NCI-H510A treated with DMSO at 0.1 percent for 48 hours (cell line): ENCODE measurements around the gene ROBO1.
"Not testable (repeated sequence)": the region's sequence is repeated elsewhere in the genome, so short reads cannot be mapped to it uniquely, and the experiment has no call there.

Experiments used
- DNase-seq: peaks from one replicate; lab custom pipeline; 2025; lab: John Stamatoyannopoulos, UW

The ROBO1 gene

DNA sequence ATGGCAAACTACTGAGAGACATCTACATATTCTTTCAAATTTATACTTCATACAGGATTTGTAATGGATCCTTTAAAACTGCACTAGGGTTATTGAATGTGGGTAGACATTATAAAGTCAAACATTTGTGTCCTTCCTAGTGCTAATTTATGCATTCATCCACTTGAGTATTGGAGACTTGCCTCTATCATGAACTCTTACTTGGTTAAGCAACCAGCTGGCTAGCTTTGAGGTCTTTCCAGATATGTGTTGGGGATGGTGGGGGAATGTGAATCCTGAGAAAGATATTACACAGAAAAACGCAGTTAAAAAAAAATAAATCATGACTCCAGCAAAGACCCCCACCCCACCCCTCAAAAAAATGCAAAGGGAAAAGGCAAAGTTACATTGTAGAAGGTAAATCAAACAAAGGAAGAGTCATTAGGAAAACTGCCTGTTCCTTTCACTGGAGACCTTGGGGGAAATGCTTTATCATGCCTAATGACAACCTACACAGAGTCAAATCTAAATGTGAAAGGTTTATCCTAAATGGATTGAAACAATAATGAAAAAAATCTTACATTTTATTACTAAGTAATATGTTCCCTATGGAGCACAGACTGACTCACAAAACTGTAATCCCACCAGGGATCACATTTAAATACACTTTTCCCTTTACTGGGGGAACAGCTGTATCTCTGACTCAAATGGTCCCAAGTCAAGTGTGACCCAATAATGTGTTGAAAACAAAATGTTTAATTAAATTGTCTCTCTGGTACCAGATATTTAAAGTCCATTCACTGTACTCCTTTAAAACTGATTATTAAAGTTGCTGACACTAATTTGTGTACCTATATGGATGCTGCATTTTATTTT lies 522.3 kb downstream of the ROBO1 start:
- no peak for DNase-seq

DNA sequence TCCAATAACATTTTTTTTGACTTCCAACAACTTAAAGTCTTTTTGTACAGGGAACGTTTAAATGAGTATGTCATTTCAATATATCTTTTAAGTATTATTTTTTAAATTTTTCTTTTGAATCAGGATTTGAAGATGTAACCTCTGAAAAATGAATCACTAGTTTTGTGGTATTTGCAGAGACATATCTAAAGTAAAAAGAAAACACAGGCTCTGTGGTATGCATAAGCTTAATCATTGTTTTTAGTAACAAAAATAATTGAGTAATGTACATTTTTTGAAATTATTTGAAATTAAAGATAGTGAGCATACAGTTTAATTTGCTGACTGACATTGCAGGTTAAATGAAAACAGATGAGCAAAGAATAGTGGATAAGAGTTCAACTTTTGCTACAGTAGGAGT lies 531.3 kb downstream of the ROBO1 start:
- DNase-seq: no peak

DNA sequence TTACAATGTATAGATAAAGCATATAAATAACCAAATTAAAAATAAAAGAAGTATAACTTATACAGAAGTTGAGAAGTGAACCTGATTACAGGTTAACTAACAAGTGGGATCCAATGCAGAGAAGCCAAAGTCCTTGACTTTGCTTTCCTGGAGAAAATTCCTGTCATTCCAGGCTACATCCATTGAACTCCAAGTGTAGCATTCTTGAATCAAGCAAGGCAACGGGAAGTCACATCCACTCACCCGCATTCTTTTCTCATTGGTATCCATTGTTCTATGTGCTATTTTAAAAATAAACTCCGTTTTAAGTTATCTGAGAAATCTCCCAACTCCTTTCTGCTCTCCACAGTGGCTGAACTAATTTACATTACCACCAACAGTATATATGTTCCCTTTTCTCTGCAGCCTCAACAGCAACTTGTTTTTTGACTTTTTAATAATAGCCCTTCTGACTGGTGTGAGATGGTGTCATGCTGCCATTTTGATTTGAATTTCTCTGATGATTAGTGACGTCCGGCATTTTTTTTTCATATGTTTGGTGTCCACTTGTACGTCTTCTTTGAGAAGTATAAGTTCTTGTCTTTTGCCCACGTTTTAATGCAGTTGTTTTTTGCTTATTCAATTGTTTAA lies 534.3 kb downstream of the ROBO1 start:
- DNase-seq: no peak

DNA sequence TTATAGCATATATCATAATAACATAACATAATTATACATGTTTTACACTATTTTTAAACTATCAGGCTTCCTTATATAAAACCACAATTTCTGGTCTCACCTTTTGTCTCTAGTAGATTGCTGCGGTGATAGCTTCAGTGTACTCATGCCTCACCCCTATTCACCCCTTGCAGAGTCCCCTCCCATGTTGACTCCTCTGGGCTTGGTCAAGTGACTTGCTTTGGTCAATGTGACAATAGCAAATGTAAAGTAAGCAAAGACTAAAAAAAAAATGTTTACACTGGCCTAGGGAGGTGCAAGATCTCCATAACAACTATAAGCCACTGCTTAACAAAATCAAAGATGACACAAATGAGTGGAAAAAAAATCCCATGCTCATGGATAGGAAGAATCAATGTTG lies 537.5 kb downstream of the ROBO1 start:
- no peak for DNase-seq

DNA sequence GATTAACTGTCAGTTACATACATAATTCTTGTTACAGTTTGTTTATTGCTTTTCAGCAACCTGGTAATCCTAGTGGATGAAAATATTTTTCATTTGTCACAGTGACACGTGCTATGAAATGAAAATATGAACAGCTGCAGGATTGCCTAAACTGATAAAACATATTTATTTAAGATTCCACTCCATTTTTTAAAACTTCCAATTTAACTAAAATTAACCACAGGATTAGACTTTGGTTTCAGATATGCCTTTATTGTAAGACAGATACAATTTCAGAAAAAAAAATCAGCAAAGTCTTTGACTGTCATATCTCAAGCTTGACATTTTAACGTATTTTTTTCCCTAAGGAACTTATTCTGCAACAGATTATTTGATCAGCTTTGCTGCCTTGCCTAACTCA lies 550.7 kb downstream of the ROBO1 start:
- DNase-seq: no peak

DNA sequence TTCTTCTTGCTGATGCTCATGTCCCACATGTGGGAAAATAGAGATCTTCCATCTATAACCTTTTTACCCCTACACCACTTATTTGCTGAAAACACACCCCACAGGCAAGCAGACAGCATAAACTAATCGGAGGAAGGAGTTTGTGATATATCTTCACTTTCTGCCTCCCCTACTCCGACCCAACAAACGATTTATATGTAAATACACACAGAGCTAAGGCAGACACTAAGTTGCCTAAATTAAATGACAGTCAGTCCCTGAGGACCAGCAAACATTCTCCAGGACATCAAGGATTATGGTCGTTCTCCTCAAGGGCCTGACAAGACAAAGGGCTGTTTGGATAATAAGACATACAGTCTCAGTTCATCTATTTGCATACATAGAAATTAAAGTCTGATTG lies 552.5 kb downstream of the ROBO1 start:
- no peak for DNase-seq

DNA sequence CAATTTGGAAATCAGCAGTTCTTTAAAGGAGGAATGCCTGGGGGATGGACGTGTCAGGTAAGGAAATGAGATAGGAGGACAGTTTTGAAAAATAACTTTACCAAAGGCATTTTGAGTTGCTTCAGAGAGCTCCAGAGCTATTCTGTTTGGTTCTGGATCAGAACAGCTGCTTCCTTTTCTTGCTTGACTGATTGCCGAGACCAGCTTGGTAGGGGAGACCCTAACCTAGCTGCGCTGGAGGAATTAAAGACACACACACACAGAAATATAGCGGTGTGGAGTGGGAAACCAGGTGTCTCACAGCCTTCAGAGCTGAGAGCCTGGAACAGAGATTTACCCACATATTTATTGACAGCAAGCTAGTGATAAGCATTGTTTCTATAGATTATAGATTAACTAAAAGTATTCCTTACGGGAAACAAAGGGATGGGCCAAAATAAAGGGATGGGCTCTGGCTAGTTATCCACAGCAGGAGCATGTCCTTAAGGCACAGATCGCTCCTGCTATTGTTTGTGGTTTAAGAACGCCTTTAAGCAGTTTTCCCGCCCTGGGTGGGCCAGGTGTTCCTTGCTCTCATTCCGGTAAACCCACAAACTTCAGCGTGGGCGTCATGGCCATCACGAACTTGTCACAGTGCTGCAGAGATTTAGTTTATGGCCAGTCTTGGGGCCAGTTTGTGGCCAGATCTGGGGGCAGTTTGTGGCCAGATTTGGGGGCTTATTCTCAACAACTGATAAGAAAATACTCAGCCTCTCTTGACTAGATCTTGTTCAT lies 556.0 kb downstream of the ROBO1 start:
- DNase-seq: no peak

DNA sequence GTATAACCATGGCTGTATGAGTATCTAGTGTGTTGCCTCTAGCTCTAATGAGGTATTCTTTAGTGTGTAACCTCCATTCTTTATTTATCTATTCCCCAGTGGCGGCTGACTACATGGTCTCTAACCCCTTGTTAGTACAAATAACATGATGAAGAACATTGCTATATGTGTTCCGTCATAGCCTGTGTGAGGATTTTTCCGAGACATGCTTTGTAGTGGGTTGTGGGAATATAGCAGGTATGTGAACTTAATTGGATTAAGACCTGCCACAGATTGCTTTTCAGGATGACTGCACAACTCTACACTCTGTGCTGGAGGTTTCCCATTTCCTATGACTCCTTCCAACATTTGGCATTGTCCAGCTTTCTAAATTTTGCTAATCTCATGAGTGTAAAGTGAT lies 563.4 kb downstream of the ROBO1 start:
- no peak for DNase-seq

DNA sequence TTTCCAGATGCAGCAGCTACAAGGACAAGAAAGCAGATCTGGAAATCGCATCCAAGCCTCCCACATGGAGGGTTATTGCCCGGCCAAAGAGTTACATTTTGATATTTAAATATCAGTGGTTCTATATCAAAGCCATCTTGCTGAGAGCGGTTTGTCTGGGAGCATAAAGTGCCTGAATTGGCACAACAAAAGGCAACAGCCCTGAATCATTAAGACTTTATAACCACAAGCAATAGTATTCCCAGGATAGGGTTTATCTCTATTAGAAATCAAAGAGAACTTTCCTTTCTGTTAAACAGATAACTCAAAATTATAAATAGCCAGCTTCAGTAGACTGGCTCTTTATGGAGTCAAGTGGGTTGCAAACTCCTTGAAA lies 564.7 kb downstream of the ROBO1 start:
- DNase-seq: no peak

DNA sequence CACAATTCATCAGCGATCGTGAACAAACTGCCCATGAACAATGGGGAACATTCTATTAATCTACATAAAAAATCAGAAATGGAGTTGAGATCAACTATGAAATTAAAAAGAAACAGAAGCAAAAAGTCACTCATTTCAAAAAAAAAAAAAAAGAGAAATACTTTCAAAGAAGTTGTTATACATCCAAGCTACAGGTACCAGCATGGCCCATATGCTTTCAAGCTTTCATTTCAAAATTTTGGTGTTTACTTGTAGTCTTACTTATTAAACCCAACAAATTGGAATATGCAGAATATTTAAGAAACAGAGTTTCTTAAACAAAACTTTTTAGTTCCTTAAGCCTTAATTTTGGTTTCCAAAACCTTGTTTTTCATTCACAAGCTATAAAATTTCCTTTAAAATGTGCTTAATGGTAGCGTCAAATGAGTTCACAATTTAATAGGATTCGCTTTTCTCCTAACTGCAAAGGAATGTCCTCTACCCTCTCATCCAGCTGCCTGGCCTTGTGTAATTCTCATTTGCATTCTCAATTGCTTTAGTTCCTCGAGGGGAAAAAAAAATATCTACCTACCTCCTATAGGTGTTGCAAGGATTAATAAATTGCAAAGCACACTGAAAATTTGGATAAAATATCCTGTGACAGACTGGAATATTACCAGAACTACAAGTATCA lies 565.2 kb downstream of the ROBO1 start:
- no peak for DNase-seq

DNA sequence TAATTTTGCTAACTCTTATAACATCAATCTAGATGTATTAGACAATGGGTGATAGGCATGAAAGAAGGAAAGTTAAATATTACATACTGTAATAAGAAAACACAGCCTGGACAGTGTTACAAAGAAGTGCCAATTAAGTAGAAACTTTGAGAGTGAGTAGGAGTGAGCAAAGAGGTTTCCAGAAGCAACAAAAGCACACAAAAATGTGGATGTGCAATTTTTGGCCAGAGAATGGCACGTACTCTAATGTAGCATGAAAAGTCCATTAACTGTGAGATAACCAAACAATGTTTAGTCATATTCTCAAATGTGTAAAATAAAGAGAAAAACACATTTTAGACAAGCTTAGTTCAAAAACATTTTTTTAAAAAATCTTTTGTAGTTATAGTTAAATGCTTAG lies 567.3 kb downstream of the ROBO1 start:
- DNase-seq: no peak

DNA sequence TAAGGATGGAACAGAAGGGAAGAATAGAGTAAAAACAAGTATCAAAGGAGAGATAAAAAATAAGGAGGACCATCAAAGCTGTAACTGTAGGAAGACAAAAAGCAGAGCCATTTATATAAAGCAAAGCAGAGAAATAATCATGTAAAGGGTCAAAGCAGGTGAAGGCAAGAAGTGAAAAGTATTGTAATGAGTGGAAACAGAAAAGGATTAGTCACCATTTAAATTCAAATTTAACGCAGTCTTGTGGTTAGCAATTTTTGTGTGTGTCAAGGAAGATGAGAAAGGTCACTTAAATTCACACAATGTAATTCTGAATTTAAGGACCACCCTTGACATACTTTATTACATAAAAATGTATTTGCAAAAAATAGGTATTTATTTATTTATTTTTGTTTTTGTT lies 567.8 kb downstream of the ROBO1 start:
- DNase-seq: no peak

DNA sequence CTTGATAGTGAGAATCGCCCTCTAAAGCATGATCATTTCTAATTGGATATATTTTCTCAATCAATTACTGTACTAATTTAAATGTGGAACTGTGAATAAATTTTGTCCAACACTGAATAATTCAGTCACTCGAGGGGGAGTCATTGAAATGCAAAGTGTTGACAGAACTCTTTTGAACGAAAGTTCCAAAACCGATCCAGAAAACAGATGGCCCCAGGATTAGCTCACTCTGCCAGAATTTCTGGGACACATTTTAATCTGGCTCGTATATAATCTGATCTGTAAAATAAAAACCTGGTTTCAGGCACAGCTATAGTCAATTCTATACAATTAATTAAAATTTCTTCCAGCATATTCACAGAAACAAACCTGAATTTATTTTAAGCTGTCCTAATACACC lies 580.4 kb downstream of the ROBO1 start:
- no peak for DNase-seq

DNA sequence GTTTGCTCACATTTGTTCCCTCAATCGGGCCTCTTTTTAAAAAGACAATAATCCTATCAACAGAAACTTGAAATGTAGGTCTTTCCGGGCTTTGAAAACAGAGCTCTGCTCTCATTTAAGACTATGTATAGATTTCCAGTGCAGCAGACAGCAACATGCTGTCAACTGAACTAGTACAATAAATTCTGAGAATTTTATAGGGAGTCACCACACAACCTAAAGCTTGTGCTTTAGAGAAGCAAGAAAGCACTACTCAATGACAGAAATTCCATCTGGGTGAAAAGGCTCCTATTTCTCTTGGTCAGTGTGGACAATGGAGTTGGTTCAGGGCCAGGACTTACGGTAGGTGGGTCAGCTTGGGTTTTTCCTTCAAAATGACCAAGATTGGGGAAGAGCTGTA lies 583.5 kb downstream of the ROBO1 start:
- DNase-seq: no peak

DNA sequence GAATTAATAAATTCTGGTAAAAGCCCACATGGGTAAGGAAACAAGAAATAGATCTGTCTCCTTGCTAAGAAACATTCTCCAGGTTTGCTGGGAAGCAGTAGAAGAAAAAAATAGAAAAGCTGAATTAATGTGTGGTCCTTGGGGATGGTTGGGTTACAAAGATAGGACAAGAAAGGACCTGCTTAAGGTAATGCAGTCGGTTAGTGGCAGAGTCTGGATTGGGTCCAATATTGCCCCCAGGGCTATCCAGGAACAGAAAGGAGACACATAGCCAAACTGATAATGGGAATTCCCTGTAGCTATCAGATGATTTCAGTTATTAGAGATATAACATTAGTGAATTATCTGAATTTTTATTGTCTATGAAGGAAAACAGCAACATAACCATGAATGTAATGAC lies 584.3 kb downstream of the ROBO1 start:
- DNase-seq: no peak

DNA sequence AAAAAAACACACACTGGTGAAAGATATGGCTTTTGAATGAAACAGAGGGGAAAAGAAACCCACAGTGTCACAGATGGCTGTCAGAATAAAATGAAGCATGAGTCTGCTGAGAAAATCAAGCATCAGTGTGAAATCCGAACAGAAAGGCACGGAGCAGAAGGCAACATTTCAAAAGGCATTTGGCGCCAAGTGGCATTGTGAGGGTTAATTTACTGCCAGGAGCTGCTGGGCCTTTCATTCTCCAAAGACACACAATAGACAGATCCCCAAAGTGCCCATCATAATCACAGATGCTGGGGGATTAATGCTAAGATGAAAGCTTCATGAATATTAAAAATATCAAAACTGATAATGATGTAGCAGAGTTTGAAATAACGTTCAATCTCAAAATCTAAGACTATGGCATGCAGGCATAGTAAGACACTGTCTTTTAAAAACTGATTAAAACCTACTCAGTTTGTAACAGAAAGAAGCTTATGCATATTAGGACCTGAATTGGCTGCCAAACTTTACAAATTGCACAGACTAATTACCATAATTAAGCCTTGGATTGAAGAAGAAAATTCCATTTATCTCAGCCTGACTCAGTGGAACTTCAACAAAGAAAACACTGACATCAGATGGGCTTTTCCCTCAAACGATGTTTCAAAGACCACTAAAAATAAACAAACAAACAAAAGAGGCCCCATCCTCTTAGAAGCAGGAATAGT lies 589.2 kb downstream of the ROBO1 start:
- no peak for DNase-seq

DNA sequence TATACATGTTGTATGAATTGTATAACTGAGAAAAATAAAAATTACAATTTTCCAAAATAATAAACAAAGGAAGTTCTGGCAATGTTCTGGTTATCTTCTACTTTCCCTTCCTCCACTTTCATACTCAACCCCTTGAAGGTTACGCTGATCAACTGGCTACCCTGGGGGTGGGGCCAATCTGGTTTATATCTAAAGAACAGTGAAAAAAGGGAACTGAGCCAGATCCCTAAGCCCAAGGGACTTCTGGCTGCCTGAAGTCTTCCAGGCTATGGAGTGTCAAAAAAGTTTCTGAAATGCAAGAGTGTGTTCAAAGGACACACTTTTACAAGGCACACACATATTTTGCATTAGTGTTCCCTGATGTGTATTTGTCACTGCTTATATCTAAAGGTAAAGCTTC lies 591.9 kb downstream of the ROBO1 start:
- no peak for DNase-seq

DNA sequence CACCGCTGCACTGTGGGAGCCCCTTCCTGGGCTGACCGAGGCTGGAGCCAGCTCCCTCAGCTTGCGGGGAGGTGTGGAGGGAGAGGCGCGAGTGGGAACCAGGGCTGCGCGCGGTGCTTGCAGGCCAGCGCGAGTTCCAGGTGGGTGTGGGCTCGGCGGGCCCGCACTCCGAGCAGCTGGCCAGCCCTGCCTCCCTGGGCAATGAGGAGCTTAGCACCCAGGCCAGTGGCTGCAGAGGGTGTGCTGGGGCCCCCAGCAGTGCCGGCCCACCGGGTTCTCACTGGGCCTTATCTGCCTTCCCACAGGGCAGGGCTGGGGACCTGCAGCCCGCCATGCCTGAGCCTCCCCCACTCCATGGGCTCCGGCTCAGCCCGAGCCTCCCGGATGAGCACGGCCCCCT lies 594.5 kb downstream of the ROBO1 start:
- DNase-seq: not testable (repeated sequence)

DNA sequence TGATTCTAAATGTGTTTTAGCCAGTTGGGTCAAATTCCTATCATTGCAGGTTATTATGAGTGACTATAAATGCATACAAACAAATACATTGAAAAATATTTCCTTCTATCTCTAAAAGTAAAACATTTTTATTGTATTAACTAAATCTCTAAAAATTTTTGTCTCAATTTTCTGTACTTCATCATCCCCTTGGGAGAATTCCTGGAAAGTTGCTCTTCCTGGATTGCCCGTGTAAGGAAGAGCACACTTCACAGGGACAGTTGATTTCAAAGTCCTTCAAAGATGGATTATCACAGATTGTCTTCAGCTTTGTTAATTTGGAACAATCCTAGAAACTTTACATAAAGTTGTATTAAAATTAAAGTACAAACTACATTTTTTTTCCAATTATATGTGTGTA lies 595.6 kb downstream of the ROBO1 start:
- DNase-seq: no peak

DNA sequence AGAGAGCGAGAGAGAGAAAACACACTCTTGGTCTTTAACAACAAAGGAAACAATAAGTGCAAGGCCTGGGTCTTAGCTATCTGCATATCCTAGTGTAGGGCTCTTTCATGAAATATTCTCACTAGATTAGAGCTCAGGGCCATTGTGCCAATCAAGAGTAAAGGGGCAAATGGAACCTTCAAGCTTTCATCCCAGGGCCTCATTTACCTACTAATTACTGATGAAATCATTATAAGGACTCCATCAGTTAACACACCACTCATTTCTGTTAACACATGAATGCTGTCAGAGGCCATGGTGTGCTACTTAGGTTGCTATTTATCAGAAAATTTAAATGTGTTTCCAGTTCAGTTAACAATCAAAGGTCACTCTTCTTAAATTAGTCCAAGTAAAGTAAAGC lies 597.8 kb downstream of the ROBO1 start:
- DNase-seq: no peak

DNA sequence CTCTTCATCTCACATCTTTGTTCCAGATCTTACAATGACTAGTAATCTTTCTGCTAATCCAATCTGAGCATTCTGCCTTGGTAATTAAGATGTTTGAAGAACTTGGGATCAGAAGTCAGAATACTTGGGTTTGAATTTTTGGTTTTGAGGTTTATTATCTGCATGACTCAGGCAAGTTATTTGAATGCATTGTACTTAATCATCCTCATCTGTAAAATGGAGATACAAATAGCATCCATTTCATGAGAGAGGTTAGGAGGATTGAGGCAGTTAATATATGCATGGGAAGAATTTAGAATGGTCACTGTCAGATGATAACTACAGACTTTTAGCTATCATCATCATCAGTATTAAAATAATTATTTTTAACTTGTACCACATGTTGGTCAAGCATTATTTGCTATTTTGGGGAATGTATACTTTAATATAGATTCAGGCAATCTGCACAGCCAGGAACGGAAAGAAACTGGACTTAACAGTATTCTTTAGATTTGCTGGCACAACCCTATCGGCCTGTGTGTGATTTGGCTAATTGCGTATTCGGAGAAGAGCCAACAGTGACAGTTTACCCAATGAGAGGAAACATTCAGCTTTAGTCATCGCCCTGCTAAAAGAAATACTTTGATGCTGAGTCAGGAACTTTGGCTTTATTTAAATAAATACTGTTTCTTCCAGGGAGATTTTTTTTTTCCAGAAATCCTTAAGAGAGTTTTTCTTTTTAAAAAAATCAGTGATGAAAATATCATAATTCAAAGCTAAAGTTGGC lies 600.0 kb downstream of the ROBO1 start:
- no peak for DNase-seq
